Measurements from ENCODE around the gene WDR18.

Gene WDR18, protein sequence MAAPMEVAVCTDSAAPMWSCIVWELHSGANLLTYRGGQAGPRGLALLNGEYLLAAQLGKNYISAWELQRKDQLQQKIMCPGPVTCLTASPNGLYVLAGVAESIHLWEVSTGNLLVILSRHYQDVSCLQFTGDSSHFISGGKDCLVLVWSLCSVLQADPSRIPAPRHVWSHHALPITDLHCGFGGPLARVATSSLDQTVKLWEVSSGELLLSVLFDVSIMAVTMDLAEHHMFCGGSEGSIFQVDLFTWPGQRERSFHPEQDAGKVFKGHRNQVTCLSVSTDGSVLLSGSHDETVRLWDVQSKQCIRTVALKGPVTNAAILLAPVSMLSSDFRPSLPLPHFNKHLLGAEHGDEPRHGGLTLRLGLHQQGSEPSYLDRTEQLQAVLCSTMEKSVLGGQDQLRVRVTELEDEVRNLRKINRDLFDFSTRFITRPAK

GRCh38 chr19:984165-984967 lies at the start of gene WDR18:
WDR18 (plus strand) TSS chr19:984345; CDS start chr19:984354, 9 bp downstream.
- intact Hi-C loops (cut with DNase I), result loop anchor here (5.0 kb wide), 1 partner anchor 122 kb away; no protein-coding TSS in a partner anchor
- peak; percentile 90 to 99 (median 96) for DNase-seq

- peak in 9 of 10 donors; percentile 36 to 95 (median 58) for DNase-seq
- intact Hi-C loops (cut with DNase I), result no loop called here
Measured at GRCh38 chr19:934865-935479, 49.2 kb upstream of the WDR18 start.

DNA sequence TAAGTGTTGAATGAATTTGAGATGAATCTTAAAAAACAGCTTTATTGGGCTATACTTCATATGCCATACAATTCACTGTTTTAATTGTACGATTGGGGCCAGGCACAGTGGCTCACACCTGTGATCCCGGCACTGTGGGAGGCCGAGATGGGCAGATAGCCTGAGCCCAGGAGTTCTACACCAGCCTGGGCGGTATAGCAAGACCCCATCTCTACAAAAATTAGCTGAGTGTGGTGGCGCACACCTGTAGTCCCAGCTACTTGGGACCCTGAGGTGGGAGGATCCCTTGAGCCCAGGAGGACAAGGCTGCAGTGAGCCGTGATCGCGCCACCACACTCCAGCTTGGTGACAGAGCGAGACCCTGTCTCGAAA lies 48.0 kb upstream of the WDR18 start:
- intact Hi-C loops (cut with DNase I), result no loop called here
- no peak for DNase-seq

DNA sequence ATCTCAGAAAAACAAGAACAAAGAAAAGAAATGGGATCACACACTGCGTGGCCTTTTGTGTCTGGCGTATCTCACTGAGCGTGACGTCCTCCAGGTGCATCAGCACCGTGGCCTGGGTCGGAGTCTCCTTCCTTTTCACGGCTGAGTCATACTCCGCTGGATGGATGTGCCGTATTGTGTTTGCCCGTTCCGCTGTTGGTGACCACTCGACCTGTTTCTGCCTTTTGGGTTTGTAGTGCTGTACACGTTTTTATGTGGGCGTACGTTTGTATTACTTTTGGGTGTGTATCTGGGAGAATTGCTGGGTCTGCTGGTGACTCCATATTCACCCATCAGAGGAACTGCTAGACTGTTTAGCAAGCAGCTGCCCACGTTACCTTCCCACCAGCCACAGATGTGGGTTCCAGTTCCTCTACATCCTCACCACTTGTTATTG lies 46.9 kb upstream of the WDR18 start:
- no peak for DNase-seq
- intact Hi-C loops (cut with DNase I), result no loop called here

- intact Hi-C loops (cut with DNase I), result no loop called here
- no peak for DNase-seq
Measured at GRCh38 chr19:938233-938923, 45.8 kb upstream of the WDR18 start.

- intact Hi-C loops (cut with DNase I), result no loop called here
Measured at GRCh38 chr19:939439-939838, 44.7 kb upstream of the WDR18 start.

DNA sequence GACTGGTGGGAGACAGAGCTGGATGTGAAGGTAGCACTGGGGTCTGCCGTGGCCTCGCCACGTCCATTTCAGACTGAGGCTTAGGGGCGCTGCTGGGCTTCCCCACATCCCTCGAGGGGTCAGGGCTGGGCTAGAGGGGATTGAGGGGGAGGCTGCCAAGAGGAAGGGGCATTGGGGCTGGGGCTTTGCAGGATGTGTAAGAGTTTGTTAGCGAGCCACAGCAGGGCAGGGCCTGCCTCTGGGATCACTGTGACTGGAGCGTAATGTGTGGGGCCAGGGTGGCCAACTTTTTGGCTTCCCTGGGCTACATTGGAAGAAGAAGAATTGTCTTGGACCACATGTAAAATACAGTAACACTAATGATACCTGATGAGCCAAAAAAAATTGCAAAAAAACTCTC lies 44.2 kb upstream of the WDR18 start:
- intact Hi-C loops (cut with DNase I), result no loop called here
- no peak for DNase-seq

More at GRCh38 chr19:939439-939838, 44.7 kb upstream of the WDR18 start:
- DNase-seq, result no peak

- intact Hi-C loops (cut with DNase I), result no loop called here
- DNase-seq, result peak in 9 of 10 donors; percentile 51 to 97 (median 68)
Measured at GRCh38 chr19:940591-941291, 43.4 kb upstream of the WDR18 start.

DNA sequence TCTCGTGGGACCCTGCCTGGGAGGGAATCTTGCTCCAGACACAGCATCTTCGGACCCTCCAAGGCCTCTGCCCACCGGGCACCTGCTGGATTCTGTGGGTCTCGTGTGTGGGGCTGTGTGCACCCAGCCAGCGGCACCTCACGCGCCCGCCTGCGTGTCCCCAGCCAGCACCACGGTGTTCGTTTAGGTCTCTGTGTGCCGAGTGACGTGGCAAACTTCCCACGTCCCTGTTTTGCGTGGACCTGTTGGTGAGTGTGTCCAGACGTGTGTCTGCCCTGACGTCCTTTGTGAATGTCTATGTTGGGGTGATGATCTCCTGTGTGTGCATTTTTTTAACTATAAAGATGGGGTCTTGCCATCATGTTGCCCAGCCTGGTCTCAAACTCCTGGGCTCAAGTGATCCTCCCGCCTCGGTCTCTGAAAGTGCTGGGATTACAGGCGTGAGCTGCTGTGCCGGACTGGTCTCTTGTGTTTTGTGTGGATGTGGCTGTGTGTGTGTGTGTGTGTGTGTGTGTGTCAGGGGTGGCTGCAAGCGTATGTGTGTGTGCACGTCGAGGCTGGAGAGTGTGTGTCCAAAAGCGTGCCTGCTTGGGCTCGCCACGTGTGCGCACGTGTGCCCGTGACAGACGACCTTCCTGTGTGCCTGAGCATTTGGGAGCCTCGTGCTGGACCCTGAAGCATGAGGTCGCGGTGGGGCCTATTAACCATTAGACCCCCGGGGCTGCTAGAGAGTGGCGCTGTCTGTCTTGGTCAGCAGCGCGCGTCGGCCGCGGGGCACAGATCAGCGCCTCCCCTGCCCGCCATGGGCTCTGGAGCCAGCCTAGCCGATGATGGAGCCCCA lies 42.6 kb upstream of the WDR18 start:
- intact Hi-C loops (cut with DNase I), result no loop called here
- no peak for DNase-seq

- intact Hi-C loops (cut with DNase I), result no loop called here
- no peak for DNase-seq
Measured at GRCh38 chr19:942133-942645, 42.0 kb upstream of the WDR18 start.

DNA sequence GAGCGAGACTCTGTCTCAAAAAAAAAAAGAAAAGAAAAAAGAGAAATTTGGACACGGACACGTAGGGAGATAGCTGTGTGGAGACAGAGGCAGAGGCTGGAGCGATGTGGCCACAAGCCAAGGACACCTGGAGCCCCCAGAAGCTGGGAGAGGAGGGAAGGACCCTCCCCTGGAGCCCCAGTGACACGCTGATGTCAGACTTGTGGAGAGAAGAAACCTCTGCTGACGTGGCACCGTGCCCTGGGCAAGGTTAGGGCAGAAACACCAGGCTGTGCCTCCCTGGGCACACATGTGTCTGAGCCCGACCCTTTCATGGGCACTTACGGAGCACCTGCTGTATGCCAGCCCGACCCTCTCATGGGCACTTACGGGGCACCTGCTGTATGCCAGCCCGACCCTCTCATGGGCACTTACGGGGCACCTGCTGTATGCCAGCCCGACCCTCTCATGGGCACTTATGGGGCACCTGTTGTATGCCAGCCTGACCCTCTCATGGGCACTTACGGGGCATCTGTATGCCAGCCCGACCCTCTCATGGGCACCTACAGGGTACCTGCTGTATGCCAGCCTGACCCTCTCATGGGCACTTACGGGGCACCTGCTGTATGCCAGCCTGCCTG lies 40.5 kb upstream of the WDR18 start:
- intact Hi-C loops (cut with DNase I), result no loop called here

DNA sequence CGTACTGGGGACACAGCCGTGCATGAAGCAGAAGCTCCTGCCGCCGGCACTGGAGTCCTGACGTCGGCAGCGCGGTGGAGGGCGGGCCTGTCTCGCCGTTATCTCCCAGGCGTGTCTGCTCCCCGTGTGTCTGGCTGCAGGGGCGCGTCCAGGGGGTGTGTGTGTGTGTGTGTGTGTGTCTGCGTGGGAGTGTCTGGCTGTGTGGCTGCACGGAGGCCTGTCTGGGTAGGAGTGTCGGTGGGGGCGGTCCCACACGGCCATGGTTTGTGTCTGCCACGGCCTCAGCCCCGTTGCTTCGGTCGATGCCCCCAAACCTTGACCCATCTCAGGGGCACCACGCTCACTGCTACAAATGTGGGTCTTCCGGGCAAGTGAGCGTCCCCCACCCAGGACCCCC lies 40.0 kb upstream of the WDR18 start:
- intact Hi-C loops (cut with DNase I), result no loop called here
- peak in 3 of 10 donors; percentile 39 to 89 (median 87) for DNase-seq

More for the DNA sequence above, 40.5 kb upstream of the WDR18 start:
- DNase-seq, result no peak

GRCh38 chr19:944663-945241 lies 39.4 kb upstream of the WDR18 start:
- intact Hi-C loops (cut with DNase I), result no loop called here

GRCh38 chr19:945401-946252 lies 38.5 kb upstream of the WDR18 start:
- intact Hi-C loops (cut with DNase I), result no loop called here
- peak in 1 of 10 donors; percentile 71 for DNase-seq

More at GRCh38 chr19:944663-945241, 39.4 kb upstream of the WDR18 start:
- peak in 1 of 10 donors; percentile 74 for DNase-seq

- DNase-seq, result no peak
- intact Hi-C loops (cut with DNase I), result no loop called here
Measured at GRCh38 chr19:947090-947706, 36.9 kb upstream of the WDR18 start.
